HCT116 (cell line): ENCODE measurements around the gene CDH11.

Experiments
- ATF3 ChIP-seq: IDR thresholded peaks from 2 replicates; pipeline ENCODE4 v1.6.1; 2012
- CBX3 ChIP-seq: IDR thresholded peaks from 2 replicates; pipeline ENCODE4 v1.6.1; 2012; ENCODE audit warnings: low read depth
- CEBPB ChIP-seq: IDR thresholded peaks from 2 replicates; pipeline ENCODE4 v1.6.1; 2012; ENCODE audit warnings: low read depth
- CTCF ChIP-seq, 3 experiments: fragments of 200-600 bp in 1 of 3; sonication (generic) in 1 of 3; IDR thresholded peaks in 2 of 3; conservative IDR thresholded peaks in 1 of 3; 2 replicates each; pipeline ENCODE4 v1.5.1; 2012 to 2017; ENCODE audit warnings: low read depth in 2 of 3, low read length in 2 of 3, antibody characterized with exemption in 1 of 3, borderline replicate concordance in 1 of 3, control low read depth in 1 of 3, mild to moderate bottlenecking in 1 of 3, mixed read lengths in 1 of 3, mixed run types in 1 of 3, moderate library complexity in 1 of 3; ENCODE audit not compliant: insufficient read depth in 1 of 3
- EZH2 ChIP-seq: fragments of 200-600 bp; sonication (generic); IDR thresholded peaks from 2 replicates; pipeline ENCODE4 v1.6.1; 2017; ENCODE audit warnings: antibody characterized with exemption, mixed run types
- EZH2phosphoT487 ChIP-seq: fragments of 200-600 bp; IDR thresholded peaks from 2 replicates; pipeline ENCODE4 v1.6.1; 2018; ENCODE audit warnings: antibody characterized with exemption, borderline replicate concordance
- POLR2A ChIP-seq: IDR thresholded peaks from 2 replicates; pipeline ENCODE4 v1.7.0; 2011; ENCODE audit warnings: borderline replicate concordance; ENCODE audit not compliant: insufficient read depth, insufficient read length; ENCODE audit errors: extremely low read depth
- POLR2AphosphoS5 ChIP-seq: IDR thresholded peaks from 2 replicates; pipeline ENCODE4 v1.6.1; 2011; ENCODE audit warnings: mild to moderate bottlenecking, low read depth, low read length, moderate library complexity
- RAD21 ChIP-seq: IDR thresholded peaks from 2 replicates; pipeline ENCODE4 v1.6.1; 2012; ENCODE audit warnings: low read depth, mild to moderate bottlenecking
- REST ChIP-seq: IDR thresholded peaks from 2 replicates; pipeline ENCODE4 v1.6.1; 2012; ENCODE audit warnings: low read depth
- ZBTB33 ChIP-seq: IDR thresholded peaks from 2 replicates; pipeline ENCODE4 v1.6.1; 2011; ENCODE audit warnings: mild to moderate bottlenecking, low read length, moderate library complexity; ENCODE audit not compliant: insufficient replicate concordance; ENCODE audit errors: extremely low read depth
- ZNF274 ChIP-seq: fragments of 200-500 bp; sonication (Bioruptor generic); IDR thresholded peaks from 2 replicates; pipeline ENCODE4 v1.6.1; 2014; ENCODE audit warnings: mild to moderate bottlenecking, low read depth, low read length, inconsistent platforms

GRCh38 chr16:65136681-65137080 lies 14.8 kb upstream of the CDH11 start:
- TF ChIP-seq CTCF (IDR thresholded peaks at IDR 0.05 in 2 of 3, conservative IDR thresholded peaks at IDR 0.05 in 1 of 3; ENCODE audit: borderline replicate concordance in 1 of 3, insufficient read depth in 1 of 3, low read depth in 2 of 3, low read length in 2 of 3) (no peak), EZH2phosphoT487 (no peak), POLR2A (no peak), REST (no peak), CEBPB (no peak), RAD21 (no peak), ZBTB33 (no peak), EZH2 (no peak), POLR2AphosphoS5 (no peak), CBX3 (no peak), ZNF274 (no peak), ATF3 (no peak)
